ENCODE results near the gene DNASE2B.

The DNASE2B gene

DNA sequence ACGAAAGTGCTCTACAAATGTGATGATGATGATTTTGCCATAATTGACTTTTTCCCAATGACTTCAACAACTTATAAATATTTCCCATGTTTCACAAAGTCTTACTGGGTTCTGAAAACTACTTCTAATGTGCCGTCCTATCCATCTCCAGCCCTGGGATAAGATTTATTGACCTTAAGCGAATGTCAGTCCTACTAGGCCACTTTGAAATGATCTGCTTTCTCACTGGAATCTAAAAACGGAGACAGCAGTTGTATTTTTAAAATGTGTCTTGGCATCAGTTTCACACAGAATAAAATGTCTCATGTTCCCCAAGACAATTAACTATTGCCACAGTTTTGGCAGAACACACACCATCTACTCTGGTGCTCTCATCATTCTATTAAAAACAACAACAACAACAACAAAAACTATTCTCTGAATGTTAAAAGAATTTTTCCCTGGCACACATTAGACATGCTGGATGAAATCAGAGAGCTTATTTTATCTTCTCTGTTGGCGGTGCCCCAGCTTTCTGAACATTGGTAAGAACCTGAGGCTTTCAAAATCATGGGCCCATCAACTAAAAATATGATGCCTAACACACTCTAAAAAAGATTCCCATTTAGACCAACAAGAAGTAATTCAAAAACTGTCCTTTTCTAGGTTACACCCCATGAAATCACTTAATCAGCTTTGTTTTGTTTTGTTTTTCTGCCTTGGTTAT is 23.1 kb upstream of the DNASE2B start:
- no peak for DNase-seq

DNA sequence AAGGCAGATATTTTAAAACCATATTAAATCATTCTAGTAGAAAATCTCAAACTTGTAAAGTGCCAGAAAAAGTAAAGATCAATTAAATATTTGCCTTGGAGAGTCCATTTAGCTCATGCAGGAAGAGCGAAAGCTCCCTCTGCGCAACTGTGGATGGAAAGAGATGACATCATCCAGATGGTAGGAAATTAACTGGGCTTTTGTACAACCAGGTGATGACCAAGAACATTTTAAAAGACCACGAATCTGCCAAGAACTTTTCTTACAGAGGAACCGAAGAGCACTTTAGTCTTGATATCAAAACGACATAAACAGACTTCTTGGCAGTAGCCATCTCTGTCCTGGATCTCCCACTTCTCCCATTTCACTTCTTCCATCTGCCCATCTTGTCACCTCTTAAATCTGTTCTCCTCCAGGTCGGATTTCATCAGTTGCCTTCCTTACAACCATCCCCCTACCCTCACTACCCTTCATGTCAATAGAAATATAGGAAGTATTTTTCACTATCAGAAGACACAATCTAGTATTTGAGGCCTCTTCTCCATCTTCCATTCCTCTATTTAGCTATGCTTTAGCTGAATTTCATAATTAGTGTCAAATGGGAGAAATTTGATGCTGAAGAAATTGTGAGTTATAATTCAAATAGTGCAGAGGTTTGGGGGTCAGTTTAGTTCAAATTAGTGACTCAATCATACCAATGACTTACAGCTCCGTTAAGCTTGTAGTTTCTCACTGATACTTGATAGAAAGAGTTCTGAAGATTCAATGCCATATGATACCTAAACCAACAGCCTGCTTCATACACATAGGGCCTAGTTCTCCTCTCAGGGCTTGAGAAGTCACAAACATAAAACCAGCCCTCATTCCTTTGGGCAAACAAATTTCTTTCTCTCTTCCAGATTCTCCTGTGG is 22.0 kb upstream of the DNASE2B start:
- DNase-seq, result no peak

DNA sequence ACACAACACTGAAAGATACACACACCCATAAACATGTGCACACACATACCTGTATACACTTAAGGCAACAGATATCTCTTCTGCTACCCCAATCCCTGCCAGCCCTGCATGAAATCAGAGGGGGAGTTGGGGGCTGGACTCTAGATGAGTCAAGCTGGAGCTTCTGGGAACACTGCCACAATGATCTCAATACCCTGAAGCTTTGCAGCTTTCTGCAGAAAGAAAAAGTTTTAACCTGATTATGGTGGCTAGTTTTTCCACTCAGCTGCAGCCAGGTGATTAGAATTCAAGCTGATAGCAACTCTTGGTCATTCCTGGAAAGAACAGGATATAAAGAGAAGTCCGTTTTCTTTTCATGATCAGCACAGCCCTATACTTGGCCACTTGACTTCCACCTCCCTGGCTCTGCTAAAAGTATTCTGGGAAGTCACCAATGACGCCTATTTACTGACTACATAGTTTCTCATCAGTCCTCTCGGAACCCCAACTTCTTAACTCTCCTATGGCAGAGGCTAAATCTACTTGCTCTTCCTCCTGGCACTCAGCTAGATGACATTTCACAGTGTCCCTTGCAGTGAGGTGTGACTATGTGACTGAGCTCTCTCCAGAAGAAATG is 20.7 kb upstream of the DNASE2B start:
- DNase-seq, result no peak

DNA sequence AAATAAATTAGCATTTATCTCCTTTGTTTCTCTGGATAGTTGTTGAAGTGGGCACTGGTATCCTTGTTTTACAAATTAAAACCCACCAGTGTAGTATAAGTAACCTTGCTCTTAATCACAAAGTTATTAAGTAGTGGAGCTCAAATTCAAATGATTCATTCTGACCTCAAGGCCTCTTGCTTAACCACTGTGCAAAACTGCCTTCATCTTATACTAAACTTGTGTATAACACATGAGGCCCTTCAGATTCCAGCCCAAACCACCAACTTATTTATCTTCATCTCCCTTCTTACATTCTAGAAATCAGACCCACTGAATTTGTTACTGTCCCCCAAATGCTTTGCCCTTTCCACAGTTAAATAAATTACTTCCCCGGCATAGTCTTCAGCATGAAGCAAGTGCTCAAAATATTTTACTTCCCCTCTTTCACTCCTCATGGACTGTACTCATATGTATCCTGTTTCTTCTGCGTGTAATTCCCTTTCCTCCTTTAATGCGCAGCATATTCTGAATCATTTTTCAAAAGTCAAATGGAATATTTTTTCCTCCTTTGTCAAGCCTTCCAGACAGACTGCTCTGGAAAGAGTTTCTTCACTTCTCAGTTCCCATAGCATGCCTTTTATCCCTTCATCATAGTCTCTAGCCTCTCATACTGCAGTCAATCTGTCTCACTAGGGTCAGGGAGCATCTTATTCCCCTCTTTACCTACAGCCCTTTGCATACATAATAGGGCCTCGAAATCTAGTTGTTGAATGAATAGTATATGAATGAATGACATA is 19.0 kb upstream of the DNASE2B start:
- no peak for DNase-seq

DNA sequence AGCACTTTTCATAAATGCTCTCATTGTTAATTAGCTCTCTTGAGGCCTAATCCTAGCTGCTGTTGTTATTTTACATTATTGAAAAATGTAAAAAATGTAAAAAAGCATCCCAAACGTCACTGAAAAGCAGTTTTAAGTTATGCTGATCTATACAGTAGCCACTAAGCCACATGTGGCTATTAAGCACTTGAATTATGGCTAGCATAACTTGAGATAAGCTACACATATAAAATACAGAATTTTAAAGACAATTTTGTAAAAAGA is 18.4 kb upstream of the DNASE2B start:
- DNase-seq, result no peak

DNA sequence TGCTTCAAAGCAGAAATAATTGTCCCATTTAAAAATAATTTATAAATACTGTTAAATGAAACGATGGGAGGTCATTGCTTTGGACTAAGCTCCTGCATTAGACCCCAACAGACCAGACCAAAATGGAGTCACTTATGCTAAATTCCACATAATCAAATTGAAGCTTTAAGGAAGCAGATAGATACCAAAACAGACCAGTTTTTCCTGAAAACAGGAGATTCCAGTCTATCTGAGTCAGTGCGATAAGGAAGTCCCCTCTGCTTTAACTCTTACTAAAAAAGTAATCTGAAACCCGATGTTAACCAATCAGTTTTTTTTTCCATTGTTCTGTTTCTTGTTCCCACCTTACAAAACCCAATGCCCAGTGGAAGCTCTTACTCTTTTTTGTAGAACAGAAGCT is 16.2 kb upstream of the DNASE2B start:
- no peak for DNase-seq

DNA sequence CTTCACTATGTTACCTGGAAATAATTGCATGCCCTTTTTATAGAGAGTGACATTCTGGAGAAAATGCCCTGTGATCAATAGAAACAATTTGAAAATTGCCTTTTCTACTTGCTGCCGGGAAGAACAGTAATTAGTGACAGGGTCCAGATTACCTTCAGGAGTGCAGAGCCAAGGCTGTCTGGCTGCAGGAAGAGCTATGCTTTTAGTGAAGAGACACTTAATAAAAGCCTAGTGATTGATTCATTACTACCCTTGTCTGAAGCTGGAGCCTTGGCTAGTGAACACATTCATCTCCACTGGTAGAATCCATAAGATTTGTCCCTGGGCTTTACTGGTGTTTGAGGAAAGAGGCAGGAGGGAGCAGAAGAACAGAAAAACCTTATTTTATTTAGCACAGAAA is 12.9 kb upstream of the DNASE2B start:
- no peak for DNase-seq

DNA sequence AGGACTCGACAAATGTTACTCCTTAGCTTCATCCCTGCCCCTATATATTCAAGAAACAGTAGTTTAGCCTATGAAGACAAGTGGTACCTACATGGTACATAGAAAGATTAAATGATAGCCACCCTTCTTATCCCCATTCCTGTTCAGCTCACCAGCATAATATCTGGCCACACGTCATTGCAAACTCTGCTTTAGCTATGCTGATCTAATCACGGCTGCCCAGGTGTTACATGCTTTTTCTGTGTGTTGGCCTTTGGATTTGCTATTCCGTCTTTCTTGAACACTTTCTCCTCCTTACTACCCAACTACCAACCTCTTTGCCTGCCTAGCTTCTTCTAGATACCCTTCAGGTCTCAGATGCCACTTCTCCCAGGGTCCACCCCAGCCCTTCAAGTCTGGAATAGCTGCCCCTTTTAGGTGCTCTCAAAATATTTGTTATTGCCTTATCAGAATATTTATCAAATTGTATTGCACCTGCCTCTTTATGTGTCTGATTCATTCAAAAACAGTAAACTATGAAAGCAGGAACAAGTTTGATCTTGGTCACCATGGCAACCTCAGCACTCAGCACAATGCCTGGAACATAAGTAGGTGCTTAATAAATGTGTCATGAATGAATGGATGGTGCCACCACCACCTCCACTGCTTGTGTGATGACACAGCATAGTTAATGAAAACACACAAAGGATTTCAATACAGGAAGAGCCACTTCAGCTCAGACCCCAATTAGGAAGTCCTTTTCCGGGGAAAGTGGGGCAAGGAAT is 11.4 kb upstream of the DNASE2B start:
- no peak for DNase-seq

DNA sequence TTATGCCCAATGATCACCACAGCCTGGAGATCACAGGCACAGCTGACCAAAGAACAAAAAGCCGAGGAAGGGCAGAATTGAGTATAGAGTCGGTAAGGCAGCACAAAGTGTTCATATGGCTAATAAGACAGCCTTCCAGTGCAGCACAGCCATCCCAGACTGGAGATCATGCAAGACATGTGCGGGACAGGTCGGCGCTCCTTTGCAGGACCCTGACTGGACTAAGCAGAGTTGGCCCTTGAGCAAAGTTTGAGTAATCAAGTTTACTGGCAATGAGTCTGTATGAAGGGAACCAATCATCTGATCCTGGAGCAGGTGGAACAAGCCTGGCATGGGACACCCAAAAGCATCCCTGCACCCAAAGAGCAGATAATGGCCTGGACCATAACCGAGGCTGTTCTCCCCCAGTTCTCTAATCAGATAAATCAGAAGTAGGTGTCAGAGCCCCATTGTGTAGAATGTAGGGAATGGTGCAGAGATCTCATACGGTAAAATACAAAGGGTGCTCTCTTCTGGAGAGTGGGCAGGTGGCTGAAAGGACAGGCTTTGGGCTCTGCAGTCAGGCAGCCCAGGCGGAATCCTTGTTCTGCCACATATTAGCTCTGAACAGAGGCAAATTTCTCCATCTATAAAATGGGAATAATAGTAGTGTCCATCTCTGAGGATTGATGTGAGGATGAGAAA is 10.7 kb upstream of the DNASE2B start:
- peak; percentile 15 for DNase-seq

DNA sequence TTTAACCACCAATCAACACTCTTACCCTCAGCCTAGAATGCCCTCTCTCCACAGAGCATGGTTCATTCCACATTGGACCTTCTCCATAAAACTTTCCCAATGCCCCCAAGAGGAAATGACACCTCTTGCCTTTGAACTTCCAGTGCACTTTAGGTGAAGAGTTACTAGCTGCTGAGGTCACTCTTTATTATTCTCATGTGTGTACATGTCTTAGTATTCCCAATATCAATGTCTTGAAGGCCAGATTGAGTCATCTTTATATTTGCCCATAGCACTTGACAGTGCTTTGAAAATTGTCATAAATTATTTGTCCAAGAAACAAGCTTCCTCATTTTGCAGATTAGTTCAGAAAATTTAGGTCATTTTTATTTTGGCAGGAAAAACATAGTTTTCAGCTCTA is 8.1 kb upstream of the DNASE2B start:
- no peak for DNase-seq

DNA sequence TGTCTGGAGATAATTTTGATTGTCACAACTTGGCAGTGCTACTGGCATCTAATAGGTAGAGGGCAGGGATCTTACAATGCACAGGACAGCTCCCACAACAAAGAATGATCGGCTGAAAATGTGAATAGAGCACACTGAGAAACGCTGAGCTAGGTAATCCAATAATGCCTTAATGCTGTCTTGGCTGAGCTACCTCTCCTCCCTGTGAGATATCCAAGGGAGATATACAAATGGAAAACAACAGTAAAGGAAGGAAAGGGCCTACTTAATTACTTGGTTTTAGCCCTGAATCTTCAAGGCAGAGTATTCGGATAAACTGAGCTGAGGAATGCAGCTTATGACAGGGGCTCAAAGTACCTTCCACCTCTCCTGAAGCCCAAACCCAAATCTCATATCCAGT is 2.9 kb downstream of the DNASE2B start:
- DNase-seq, result no peak

DNA sequence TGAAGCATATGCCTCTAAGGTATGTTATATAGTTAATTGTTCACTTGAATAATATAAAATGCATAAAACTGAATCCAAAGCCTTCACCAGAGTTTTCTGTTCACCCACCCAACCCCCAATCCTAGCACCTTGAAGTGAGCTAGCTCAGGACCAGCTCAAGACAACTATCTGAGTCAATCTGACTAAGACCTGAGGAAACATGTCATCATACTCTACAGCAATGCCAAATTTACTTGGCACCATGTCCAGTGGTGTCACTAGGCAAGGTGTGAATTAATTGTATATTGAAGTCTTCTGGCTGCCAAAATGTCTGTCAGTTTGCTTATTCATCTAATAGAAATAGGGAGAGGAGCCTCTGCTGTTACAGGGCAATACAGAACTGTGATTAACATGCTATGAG is 3.8 kb downstream of the DNASE2B start:
- DNase-seq, result no peak

DNA sequence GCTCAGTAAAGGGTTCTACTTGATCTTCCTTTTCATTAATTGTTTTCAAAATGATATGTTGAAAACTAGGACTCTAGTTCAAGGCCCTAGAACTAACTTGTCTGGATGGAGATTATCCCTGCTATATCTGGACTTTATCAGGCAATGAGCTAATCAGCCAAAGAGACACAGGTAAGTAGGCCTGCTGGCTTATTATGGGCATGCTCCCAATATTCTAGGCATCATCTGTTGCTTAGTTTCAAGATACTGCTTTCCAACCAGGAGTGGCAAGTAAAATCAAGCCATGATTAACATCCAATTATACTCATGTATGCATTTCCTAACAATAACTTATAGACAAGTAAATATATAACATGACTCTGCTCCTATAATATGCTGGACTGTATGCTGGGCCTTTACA is 4.2 kb downstream of the DNASE2B start:
- no peak for DNase-seq

DNA sequence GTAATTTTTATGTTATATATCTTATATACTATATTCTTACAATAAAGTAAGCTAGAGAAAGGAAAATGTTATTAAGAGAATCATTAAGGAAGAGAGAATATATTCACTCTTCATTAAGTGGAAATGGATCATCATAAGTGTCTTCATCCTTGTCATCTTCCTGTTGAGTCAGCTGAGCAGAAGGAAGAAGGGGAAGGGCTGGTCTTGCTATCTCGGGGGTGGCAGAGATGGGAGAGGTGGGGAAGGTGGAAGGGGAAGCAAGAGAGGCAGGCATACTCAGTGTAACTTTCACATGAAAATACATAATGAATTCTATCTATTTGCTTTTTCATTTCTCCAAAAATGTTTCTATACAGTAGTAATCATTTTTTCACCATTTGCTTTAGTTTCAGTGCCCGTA is 5.1 kb downstream of the DNASE2B start:
- DNase-seq, result no peak

DNA sequence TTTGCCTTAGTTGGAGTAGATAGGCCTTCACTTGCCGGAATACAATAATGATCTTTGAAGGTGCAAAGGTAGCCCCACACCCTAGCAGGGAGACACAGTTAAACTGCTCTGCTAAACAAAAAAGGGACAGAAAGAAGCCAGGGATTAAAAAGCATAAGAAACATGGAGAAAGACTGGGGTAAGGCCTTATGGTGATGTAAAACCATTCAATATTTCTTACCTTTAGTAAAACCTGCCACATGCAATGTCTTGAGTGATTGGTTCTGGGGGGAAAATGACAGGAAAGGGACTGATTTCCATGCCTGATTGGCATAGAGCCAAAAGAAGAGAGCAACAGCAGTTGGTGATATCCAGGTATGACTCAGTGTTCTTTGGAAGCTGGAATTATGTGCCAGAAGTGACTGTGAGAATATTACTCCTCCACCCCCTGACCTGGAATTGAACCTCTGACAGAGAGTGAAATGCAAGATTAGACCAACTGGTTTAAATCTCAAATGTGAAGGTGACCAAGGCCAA is 8.1 kb downstream of the DNASE2B start:
- DNase-seq, result no peak

DNA sequence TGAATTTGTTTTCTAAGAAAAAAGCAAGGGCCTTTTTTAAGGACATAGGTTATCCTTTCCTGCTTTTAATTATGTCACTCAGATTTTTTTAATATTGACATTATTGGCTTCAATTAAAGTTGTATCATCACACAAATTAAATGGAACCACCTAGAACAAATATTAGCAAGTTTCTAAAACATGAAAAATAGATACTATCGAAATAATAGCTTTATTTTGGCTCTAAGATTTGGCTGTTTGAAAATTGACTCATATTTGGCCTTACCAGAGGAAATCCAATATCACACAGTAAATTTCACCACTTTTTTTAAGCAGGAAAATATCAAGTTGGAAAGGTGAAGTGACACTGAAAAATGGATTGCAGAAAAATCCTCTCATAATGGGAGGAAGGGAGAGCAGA is 9.2 kb downstream of the DNASE2B start:
- no peak for DNase-seq

DNA sequence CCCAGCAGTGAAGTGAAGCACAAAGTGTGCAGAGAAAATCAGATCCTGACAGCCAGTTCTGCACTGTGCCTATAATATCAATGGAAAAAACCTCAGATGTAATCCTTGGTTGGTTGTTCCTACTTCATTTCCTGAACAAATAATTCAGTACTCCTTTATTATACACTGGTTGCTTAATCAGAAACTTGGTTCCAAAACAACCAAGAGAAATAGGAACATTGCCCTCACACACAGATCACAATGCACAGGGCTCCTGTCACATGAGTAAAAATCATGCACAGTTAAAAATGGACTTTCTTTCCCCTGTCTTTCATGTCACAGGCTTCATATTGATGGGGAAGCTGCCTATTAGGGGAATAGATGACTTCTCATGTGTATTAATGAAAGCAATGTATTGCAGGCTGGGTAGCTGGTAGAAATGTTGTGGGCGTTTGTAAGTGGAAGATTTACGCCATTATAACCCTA is 9.7 kb downstream of the DNASE2B start:
- DNase-seq, result no peak

DNA sequence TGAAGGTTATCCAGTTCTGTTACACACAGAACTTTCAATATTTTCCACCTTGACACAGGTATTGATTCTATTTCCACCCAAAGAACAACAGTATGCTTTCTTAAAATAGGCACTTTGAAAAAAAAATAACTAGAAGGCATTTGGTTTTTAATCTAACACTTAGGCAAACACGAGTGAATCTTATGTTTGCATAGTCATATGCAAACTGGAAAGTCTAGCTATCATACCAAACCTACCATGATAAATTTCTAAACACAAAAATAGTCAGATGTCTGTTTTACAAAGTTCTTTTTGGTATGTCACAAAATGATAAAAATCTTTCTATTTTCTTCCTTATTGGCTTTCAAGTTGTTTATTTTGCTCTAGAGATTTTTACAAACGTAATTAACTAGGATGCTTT is 11.6 kb downstream of the DNASE2B start:
- no peak for DNase-seq

DNA sequence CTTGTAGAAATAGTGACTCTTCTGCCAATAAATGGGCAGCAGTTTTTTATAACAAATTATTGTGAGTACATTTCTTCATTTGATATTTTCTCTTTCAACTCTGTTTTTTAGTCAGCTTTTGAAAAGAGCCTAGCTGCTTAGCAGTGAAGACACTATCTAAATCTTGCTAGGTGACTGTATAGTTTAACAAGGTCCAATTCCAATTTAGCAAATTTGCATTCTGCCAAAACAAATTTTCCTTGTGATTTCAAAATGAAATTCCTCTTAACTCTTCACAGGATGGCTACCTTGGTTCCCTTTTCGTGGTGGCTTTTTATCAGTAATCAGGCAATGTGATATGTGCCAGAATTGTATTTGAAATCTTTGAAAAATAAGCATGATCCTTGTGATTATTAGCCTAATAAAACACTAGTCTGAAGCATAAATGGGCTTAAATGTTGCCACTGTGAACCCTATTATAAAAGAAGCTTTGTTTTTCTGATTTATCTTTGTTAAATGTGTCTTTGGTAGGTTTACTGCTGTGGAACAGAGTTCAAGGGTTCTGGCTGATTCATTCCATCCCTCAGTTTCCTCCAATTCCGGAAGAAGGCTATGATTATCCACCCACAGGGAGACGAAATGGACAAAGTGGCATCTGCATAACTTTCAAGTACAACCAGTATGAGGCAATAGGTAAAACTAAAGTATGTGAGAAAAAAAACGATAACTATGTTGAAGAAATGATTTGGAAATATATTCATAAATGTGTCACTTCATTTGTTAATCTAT is 12.2 kb downstream of the DNASE2B start:
- DNase-seq, result no peak

DNA sequence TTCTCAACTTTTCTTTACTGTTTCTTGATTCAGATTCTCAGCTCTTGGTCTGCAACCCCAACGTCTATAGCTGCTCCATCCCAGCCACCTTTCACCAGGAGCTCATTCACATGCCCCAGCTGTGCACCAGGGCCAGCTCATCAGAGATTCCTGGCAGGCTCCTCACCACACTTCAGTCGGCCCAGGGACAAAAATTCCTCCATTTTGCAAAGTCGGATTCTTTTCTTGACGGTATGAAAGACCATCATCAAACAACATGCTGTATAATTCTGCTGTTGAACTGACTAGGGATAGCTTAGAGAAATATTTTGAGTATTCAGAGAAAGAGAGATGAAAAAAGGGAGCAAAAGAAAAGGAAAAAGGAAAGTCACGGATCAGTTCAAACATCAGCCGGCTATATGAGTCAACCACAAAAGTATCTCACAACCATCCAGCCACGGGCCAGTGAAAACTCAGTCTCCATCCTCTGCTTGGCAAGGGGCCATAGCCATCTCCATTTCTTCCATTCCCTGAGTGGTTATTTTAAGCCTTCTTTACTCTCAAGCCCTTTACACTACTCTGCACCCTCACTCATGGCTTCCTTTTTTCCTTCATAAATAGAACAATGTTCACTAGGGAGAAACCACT is 14.1 kb downstream of the DNASE2B start:
- no peak for DNase-seq

All from COR-L47 (cell line).